GM18951 (cell line): ENCODE measurements around the gene DPYD.

Source experiments
- POLR2A ChIP-seq: IDR thresholded peaks from 4 replicates; pipeline ENCODE4 v1.6.1; 2011; ENCODE audit warnings: mild to moderate bottlenecking; ENCODE audit not compliant: insufficient read length, insufficient read depth; ENCODE audit errors: extremely low read depth
- in situ Hi-C: fragments of 300-500 bp; cut with MboI; formaldehyde crosslinking; loops from one replicate; pipeline ENCODE4 v1.12.0; 2022; ENCODE audit warnings: low sequenced_read_pairs, mixed read lengths, inconsistent platforms; ENCODE audit not compliant: unreplicated experiment

DPYD gene

GRCh38 chr1:97920832-97921571 is at the start of gene DPYD:
TSS of gene DPYD (minus strand) at chr1:97921034. CDS start at chr1:97920922, 112 bp downstream.
- in situ Hi-C loops = no loop called here
- TF ChIP-seq POLR2A = peak; percentile 82

DNA sequence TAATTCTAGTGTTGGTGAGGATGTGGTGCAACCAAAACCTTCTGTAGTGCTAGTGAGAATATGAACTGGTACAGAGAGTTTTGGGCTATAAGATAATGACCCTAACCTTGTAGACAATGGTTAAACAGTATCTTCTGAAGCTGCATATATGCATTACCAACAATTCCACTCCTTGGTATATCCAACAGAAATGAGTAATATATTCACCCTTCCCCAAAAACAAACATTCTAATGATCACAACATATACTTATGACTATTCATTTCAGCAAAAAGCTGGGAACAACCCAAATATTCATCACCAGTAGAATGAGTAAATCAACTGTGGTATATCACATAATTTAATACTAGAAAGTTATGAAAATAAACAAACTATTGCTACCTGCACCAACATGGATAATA is 39.6 kb upstream of the DPYD start:
- in situ Hi-C loops = no loop called here
- TF ChIP-seq POLR2A = no peak

DNA sequence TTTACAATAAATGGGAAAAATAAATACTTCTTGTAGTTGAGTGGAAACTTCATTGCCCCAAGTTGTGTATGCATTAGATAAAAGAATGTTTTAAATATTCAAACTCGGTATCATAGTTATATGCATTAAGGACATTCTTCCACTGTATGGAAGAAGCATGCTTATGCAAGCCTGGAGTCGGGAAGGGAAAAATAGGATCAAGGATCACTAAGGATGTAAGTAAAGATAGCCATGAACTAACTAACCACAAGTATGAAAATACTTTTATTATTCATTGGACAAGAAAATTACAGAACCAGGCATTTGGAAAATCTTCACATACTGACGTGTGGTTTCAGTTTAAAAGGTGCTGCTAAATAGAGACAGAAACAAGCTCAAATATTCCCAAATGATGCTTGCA is 26.9 kb upstream of the DPYD start:
- TF ChIP-seq POLR2A = no peak
- in situ Hi-C loops = no loop called here

- in situ Hi-C loops = no loop called here
- TF ChIP-seq POLR2A = no peak
These were observed 22.5 kb upstream of the DPYD start for GRCh38 chr1:97943354-97943753.

- no peak for TF ChIP-seq POLR2A
- in situ Hi-C loops = no loop called here
These were observed 21.6 kb upstream of the DPYD start for GRCh38 chr1:97942161-97943123.

- in situ Hi-C loops = no loop called here
- no peak for TF ChIP-seq POLR2A
These were observed 17.4 kb upstream of the DPYD start for GRCh38 chr1:97938285-97938642.

DNA sequence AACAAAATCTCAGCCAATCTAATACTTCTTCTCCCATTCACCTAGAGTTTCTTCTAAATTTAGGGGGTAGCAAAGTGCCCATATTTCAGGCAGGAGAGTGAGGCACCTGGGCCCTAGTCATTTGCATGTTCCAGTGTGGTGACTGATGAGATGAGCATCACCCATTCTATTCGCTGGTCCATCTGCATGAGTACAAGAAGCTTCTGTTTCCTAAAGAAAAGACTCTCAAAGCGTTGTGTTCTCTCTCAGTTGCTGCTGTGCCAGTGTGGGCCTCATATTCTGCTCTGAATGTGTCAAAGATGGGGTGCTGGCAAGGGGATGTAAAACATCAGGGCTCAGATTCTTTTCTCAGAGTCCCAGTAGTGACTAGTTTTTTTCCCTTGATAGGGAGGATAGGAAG is 16.1 kb upstream of the DPYD start:
- in situ Hi-C loops = no loop called here

DNA sequence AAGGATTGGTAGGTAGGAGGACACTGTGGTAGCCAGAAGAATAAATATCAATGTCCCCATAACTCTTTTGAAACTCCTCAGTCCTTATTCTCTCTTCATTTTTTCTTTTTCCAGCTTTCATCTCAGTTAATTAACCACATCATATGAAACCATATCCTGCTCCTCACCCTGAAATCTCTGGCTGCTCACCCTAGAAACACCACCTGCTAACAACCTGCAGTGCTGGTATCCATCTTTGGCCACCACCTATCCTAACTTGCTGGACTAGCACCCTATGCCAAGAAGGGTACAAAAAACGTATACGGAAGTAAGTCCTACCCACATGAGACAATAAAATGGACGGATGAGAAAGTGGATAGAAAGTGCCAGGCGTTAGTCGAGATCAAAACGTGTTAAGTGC is 13.7 kb upstream of the DPYD start:
- no peak for TF ChIP-seq POLR2A
- in situ Hi-C loops = no loop called here

More for the DNA sequence above, 16.1 kb upstream of the DPYD start:
- TF ChIP-seq POLR2A = no peak

- no peak for TF ChIP-seq POLR2A
- in situ Hi-C loops = no loop called here
These were observed 9.3 kb upstream of the DPYD start for GRCh38 chr1:97929874-97930851.

DNA sequence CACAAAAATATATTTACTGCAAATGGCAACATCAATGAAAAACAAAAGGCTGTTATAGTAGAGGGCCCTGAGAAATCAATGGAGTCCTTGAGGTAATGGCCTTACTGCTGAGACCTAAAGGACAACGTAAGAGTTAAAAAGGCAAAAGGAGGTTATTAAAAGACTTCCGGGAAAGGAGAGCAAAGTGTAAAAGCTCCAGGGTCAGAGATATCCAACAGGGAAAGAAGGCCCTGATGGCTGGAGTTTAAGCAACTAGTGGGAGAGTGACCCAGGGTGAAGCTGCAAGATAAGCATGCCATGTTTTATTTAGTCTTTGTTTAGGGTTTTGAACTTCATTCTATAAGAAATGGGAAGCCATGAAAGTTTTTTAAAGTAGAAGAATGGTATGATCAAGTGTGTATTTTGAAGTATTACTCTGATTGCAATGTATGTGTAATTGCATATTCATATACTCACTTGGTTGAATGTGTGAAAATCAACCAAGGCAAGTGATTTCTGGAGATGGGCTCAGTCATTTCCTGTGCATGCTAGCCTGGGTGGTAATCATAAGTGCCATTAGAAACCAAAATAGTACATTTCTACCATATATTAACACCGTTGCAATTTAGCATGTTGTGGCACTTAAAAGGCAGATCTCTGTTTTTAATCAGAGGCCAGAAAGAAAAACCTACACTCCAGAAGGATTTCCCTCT is 5.3 kb upstream of the DPYD start:
- TF ChIP-seq POLR2A = no peak
- in situ Hi-C loops = no loop called here

- TF ChIP-seq POLR2A = no peak
- in situ Hi-C loops = no loop called here
These were observed 4.3 kb upstream of the DPYD start for GRCh38 chr1:97925151-97925550.

DNA sequence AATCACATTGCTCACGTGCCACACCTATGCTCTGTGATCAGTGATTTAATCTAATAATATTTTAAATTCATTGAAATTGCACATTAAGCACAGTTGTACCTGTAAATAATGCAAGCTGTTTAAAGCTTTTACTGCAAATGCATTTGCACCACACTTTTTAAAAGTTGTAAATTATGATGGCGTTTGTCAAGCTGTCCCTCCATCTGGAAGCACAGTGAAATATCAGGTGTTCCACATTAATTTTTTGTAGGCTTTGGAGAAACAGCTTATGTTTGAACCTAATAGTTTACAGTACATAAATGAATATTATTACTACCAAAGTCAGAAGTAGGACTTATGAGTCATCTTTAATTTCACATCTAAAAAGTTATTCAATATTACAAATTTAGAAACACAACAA is 3.0 kb upstream of the DPYD start:
- in situ Hi-C loops = no loop called here
- TF ChIP-seq POLR2A = no peak
